HepG2 (cell line): ENCODE results near the gene RANBP6. TPM values are rescaled to one million over a fixed set of nuclear protein-coding genes. Genes with fewer than 3 reads are reported as not detected.
A peak's percentile ranks its signal among the peaks of the same experiment; 100 is the strongest.

Source experiments
- ARNTL ChIP-seq: sonication (generic); formaldehyde crosslinking; IDR thresholded peaks from 2 replicates; pipeline ENCODE4 v1.4.0; 2020; ENCODE audit warnings: mild to moderate bottlenecking, missing genetic modification reagents
- ETV5 ChIP-seq: IDR thresholded peaks from 2 replicates; pipeline ENCODE4 v1.6.1; 2018; ENCODE audit warnings: missing biosample characterization, missing genetic modification reagents, inconsistent platforms, borderline replicate concordance
- FOXK2 ChIP-seq: fragments of 450-650 bp; IDR thresholded peaks from 2 replicates; pipeline ENCODE4 v1.6.1; 2016
- HDAC1 ChIP-seq: sonication (generic); formaldehyde crosslinking; IDR thresholded peaks from 2 replicates; pipeline ENCODE4 v1.5.1; 2020; ENCODE audit warnings: mild to moderate bottlenecking, missing genetic modification reagents
- HMGXB4 ChIP-seq, 2 experiments: sonication (generic) in 1 of 2; formaldehyde crosslinking in 1 of 2; IDR thresholded peaks; 2 replicates each; pipeline versions ENCODE4 v1.4.0 to v1.6.1; 2018 to 2020; ENCODE audit warnings: missing genetic modification reagents in 2 of 2, borderline replicate concordance in 1 of 2, low read depth in 1 of 2, mild to moderate bottlenecking in 1 of 2, missing biosample characterization in 1 of 2
- KDM5A ChIP-seq: fragments of 200-600 bp; sonication (generic); IDR thresholded peaks from 2 replicates; pipeline ENCODE4 v1.7.0; 2018; ENCODE audit warnings: antibody characterized with exemption, mild to moderate bottlenecking, low read length, borderline replicate concordance
- MAZ ChIP-seq, 2 experiments: sonication (generic) in 1 of 2; formaldehyde crosslinking in 1 of 2; IDR thresholded peaks; 2 replicates each; pipeline versions ENCODE4 v1.5.0 to v1.6.1; 2012 to 2020; ENCODE audit warnings: low read depth in 2 of 2, mild to moderate bottlenecking in 2 of 2, borderline replicate concordance in 1 of 2, improper control_type of control experiment in 1 of 2, low read length in 1 of 2, missing genetic modification reagents in 1 of 2, moderate library complexity in 1 of 2
- RARA ChIP-seq: IDR thresholded peaks from 2 replicates; pipeline ENCODE4 v1.6.1; 2016; ENCODE audit warnings: missing genetic modification reagents, missing compliant biosample characterization
- RFX5 ChIP-seq: IDR thresholded peaks from 2 replicates; pipeline ENCODE4 v1.6.1; 2011; ENCODE audit warnings: low read depth, low read length, improper control_type of control experiment
- RXRB ChIP-seq: IDR thresholded peaks from 2 replicates; pipeline ENCODE4 v1.6.1; 2016; ENCODE audit warnings: borderline replicate concordance, missing genetic modification reagents, missing compliant biosample characterization
- SATB2 ChIP-seq: sonication (generic); formaldehyde crosslinking; IDR thresholded peaks from 2 replicates; pipeline ENCODE4 v1.5.0; 2020; ENCODE audit warnings: missing genetic modification reagents
- SPEN ChIP-seq: sonication (generic); formaldehyde crosslinking; IDR thresholded peaks from 2 replicates; pipeline ENCODE4 v1.5.1; 2020; ENCODE audit warnings: low read depth, mild to moderate bottlenecking, missing genetic modification reagents
- YEATS4 ChIP-seq: sonication (generic); formaldehyde crosslinking; IDR thresholded peaks from 2 replicates; pipeline ENCODE4 v1.4.0; 2020; ENCODE audit warnings: missing genetic modification reagents, borderline replicate concordance
- ZC3H4 ChIP-seq: sonication (generic); formaldehyde crosslinking; IDR thresholded peaks from 2 replicates; pipeline ENCODE4 v1.4.0; 2020; ENCODE audit warnings: missing genetic modification reagents, borderline replicate concordance
- ZFP37 ChIP-seq: sonication (generic); formaldehyde crosslinking; IDR thresholded peaks from 2 replicates; pipeline ENCODE4 v1.4.0; 2020; ENCODE audit warnings: missing genetic modification reagents, borderline replicate concordance
- ZFYVE20 ChIP-seq: sonication (generic); formaldehyde crosslinking; IDR thresholded peaks from 2 replicates; pipeline ENCODE4 v1.8.0; 2023; ENCODE audit warnings: low read depth, mild to moderate bottlenecking, moderate library complexity, missing genetic modification reagents, borderline replicate concordance
- ZNF136 ChIP-seq: sonication (generic); formaldehyde crosslinking; IDR thresholded peaks from 2 replicates; pipeline ENCODE4 v1.8.1; 2022; ENCODE audit warnings: low read depth, mild to moderate bottlenecking, moderate library complexity, missing genetic modification reagents
- ZNF263 ChIP-seq: sonication (generic); formaldehyde crosslinking; IDR thresholded peaks from 2 replicates; pipeline ENCODE4 v1.4.0; 2020; ENCODE audit warnings: missing genetic modification reagents
- ZNF350 ChIP-seq: sonication (generic); formaldehyde crosslinking; IDR thresholded peaks from 2 replicates; pipeline ENCODE4 v1.4.0; 2020; ENCODE audit warnings: mild to moderate bottlenecking, low read depth, missing genetic modification reagents, borderline replicate concordance
- ZNF530 ChIP-seq: sonication (generic); formaldehyde crosslinking; IDR thresholded peaks from 2 replicates; pipeline ENCODE4 v1.5.0; 2020; ENCODE audit warnings: low read depth, mild to moderate bottlenecking, missing genetic modification reagents
- ZNF547 ChIP-seq: sonication (generic); formaldehyde crosslinking; IDR thresholded peaks from 2 replicates; pipeline ENCODE4 v1.5.1; 2020; ENCODE audit warnings: mild to moderate bottlenecking, missing genetic modification reagents
- ZNF550 ChIP-seq: sonication (generic); formaldehyde crosslinking; IDR thresholded peaks from 2 replicates; pipeline ENCODE4 v1.4.0; 2020; ENCODE audit warnings: mild to moderate bottlenecking, missing genetic modification reagents, borderline replicate concordance
- ZNF747 ChIP-seq: sonication (generic); formaldehyde crosslinking; IDR thresholded peaks from 2 replicates; pipeline ENCODE4 v1.8.1; 2023; ENCODE audit warnings: missing genetic modification reagents, mild to moderate bottlenecking, borderline replicate concordance
- polyA plus RNA-seq, 8 experiments: library from polyadenylated mRNA; depleted of rRNA in 3 of 8; stranded (reverse) in 7 of 8; unstranded in 1 of 8; fragments of >200 nt; fragmentation: Illumina TruSeq in 4 of 8; extraction: Trizol in 4 of 8; gene quantifications; 2 replicates each; pipeline versions ENCODE4 v1.2.1 to v1.2.3, GENCODE V29; 2011 to 2016; ENCODE audit warnings: low read depth in 4 of 8, missing spikeins in 1 of 8, mixed read lengths in 1 of 8; ENCODE audit not compliant: insufficient read depth in 1 of 8
- total RNA-seq, 5 experiments: library from RNA; depleted of rRNA; stranded (reverse); fragments of >200 nt; fragmentation: Illumina TruSeq; extraction: Trizol; gene quantifications; 2 replicates each; pipeline ENCODE4 v1.2.3, GENCODE V29; 2016; ENCODE audit warnings: low read depth in 1 of 5
- TF ChIP-seq, protein P1 (sequence below): sonication (generic); formaldehyde crosslinking; IDR thresholded peaks from 2 replicates; pipeline ENCODE4 v1.5.0; 2020; ENCODE audit warnings: missing genetic modification reagents
- TF ChIP-seq, protein P2 (sequence below): IDR thresholded peaks from 2 replicates; pipeline ENCODE4 v1.6.1; 2016; ENCODE audit warnings: mild to moderate bottlenecking, missing biosample characterization, missing genetic modification reagents

RANBP6 gene
- total and polyA plus RNA-seq, 2 of the 13 experiments (the other 11 are each of a cell fraction or from before 2014, with no cell fraction given), result 7.5 to 26.0 TPM

GRCh38 chr9:6015278-6016157 lies at the start of gene RANBP6 (continued):
- TF ChIP-seq MAZ (IDR thresholded peaks at IDR 0.05; ENCODE audit: borderline replicate concordance, low read depth, low read length), result peak; percentile 100
- peak; percentile 100 for TF ChIP-seq MAZ (CRISPR knock-in tag; IDR thresholded peaks at IDR 0.05; ENCODE audit: low read depth)
- TF ChIP-seq FOXK2, result no peak
- no peak for TF ChIP-seq ZNF530 (CRISPR knock-in tag)
- TF ChIP-seq ZFYVE20 (CRISPR knock-in tag), result no peak
- peak; percentile 43; the same call in 1 of the 2 replicates for TF ChIP-seq ZNF263
- TF ChIP-seq RFX5, result peak; percentile 44; the same call in 1 of the 2 replicates
- 0 out of 2 replicates have a peak, but pooled peaks have one; percentile 58 for TF ChIP-seq ZFP37 (CRISPR knock-in tag)
- TF ChIP-seq KDM5A, result peak; percentile 95
- no peak for TF ChIP-seq ZNF550 (CRISPR knock-in tag)
- TF ChIP-seq ZNF747 (CRISPR knock-in tag), result peak; percentile 87; the same call in 1 of the 2 replicates
- TF ChIP-seq SATB2, result no peak
- TF ChIP-seq RXRB (CRISPR knock-in tag), result peak; percentile 64
- TF ChIP-seq ZNF350, result peak; percentile 63; the same call in 1 of the 2 replicates
- TF ChIP-seq, protein P1, sequence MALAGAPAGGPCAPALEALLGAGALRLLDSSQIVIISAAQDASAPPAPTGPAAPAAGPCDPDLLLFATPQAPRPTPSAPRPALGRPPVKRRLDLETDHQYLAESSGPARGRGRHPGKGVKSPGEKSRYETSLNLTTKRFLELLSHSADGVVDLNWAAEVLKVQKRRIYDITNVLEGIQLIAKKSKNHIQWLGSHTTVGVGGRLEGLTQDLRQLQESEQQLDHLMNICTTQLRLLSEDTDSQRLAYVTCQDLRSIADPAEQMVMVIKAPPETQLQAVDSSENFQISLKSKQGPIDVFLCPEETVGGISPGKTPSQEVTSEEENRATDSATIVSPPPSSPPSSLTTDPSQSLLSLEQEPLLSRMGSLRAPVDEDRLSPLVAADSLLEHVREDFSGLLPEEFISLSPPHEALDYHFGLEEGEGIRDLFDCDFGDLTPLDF (CRISPR knock-in tag), result peak; percentile 78
- TF ChIP-seq SPEN (CRISPR knock-in tag), result peak; percentile 87
- TF ChIP-seq HMGXB4 (CRISPR knock-in tag; IDR thresholded peaks at IDR 0.05; ENCODE audit: borderline replicate concordance in 1 of 2, low read depth in 1 of 2), result peak; percentile 61 to 86; a peak in 3 of 4 replicates
- TF ChIP-seq HDAC1 (CRISPR knock-in tag), result peak; percentile 96
- no peak for TF ChIP-seq ZC3H4
- TF ChIP-seq ZNF547, result peak; percentile 66; the same call in 1 of the 2 replicates
- TF ChIP-seq YEATS4 (CRISPR knock-in tag), result peak; percentile 51; the same call in 1 of the 2 replicates
- peak; percentile 39; the same call in 1 of the 2 replicates for TF ChIP-seq ETV5 (CRISPR knock-in tag)
- TF ChIP-seq, protein P2, sequence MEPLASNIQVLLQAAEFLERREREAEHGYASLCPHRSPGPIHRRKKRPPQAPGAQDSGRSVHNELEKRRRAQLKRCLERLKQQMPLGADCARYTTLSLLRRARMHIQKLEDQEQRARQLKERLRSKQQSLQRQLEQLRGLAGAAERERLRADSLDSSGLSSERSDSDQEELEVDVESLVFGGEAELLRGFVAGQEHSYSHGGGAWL (CRISPR knock-in tag), result 0 out of 2 replicates have a peak, but pooled peaks have one; percentile 49
- TF ChIP-seq RARA (CRISPR knock-in tag), result peak; percentile 15; the same call in 1 of the 2 replicates
- 0 out of 2 replicates have a peak, but pooled peaks have one; percentile 24 for TF ChIP-seq ZNF136 (CRISPR knock-in tag)
- TF ChIP-seq ARNTL (CRISPR knock-in tag), result no peak
